GM12878 (cell line): ENCODE data around the gene ASIC5. TPM values are rescaled to one million over a fixed set of nuclear protein-coding genes. Genes with fewer than 3 reads are reported as not detected.

Experiments used
- ATAC-seq: fragments of 200-7000 bp; cut with Tn5 transposase; 3 replicates; pipeline ENCODE4 v1.9.1; 2020; ENCODE audit warnings: mild to moderate bottlenecking, moderate library complexity
- BruUV-seq: library from RNA; stranded (reverse); fragments of 400-500 nt; replicated peaks from 2 replicates; lab custom pipeline; 2021; lab: Mats Ljungman, UMichigan
- CTCF ChIA-PET: fragments of 300-600 bp; sonication (Branson Sonifier 250); formaldehyde crosslinking; extraction: SDS; loops from one replicate; lab custom pipeline; 2021; ENCODE audit warnings: inconsistent platforms; lab: Yijun Ruan, JAX
- POLR2A ChIA-PET: fragments of 350-600 bp; formaldehyde crosslinking; extraction: SDS; loops from one replicate; lab custom pipeline; 2021; ENCODE audit warnings: inconsistent platforms; lab: Charles Lee
- RAD21 ChIA-PET: fragments of 300-600 bp; sonication (Branson Sonifier 250); formaldehyde crosslinking; loops from one replicate; lab custom pipeline; 2023; ENCODE audit warnings: antibody characterized with exemption; ENCODE audit not compliant: unreplicated experiment; lab: Charles Lee
- SMC1A ChIA-PET: fragments of 300-600 bp; sonication (Branson Sonifier 250); formaldehyde crosslinking; loops from one replicate; lab custom pipeline; 2023; ENCODE audit not compliant: unreplicated experiment, uncharacterized antibody; lab: Charles Lee
- DNase-seq: peaks from one replicate; pipeline ENCODE4 v3.0.0-alpha.2; 2011; ENCODE audit warnings: low read depth, low spot score
- FAIRE-seq: peaks from 3 replicates; lab custom pipeline; 2011; peaks lifted over from hg19 to GRCh38; lab: Jason Lieb, UNC
- H2AFZ ChIP-seq: 2 replicates; pipeline ENCODE4 v1.6.0; 2011; ENCODE audit warnings: low read depth, low read length, control low read depth; ENCODE audit not compliant: control insufficient read depth
- H3K27ac ChIP-seq: 2 replicates; pipeline ENCODE4 v1.5.1; 2011; ENCODE audit warnings: control low read depth; ENCODE audit not compliant: control insufficient read depth, insufficient read depth
- H3K27me3 ChIP-seq, 2 experiments: replicated peaks in 1 of 2; 2 replicates each; pipeline versions ENCODE4 v1.6.0 to v1.6.1; 2011; ENCODE audit warnings: low read length in 1 of 2; ENCODE audit not compliant: control insufficient read depth in 2 of 2, insufficient read depth in 2 of 2
- H3K36me3 ChIP-seq, 2 experiments: 2 replicates each; pipeline ENCODE4 v1.5.1; 2011; ENCODE audit warnings: low read length in 1 of 2; ENCODE audit not compliant: control insufficient read depth in 2 of 2, insufficient read depth in 2 of 2
- H3K4me1 ChIP-seq: 2 replicates; pipeline ENCODE4 v1.6.1; 2011; ENCODE audit warnings: mild to moderate bottlenecking, low read length, moderate library complexity, mixed read lengths; ENCODE audit not compliant: control insufficient read depth, insufficient read depth
- H3K4me2 ChIP-seq: 2 replicates; pipeline ENCODE4 v1.6.0; 2011; ENCODE audit warnings: control low read depth; ENCODE audit not compliant: control insufficient read depth, insufficient read depth
- H3K4me3 ChIP-seq: fragments of 200-600 bp; sonication (generic); 2 replicates; pipeline ENCODE4 v1.5.1; 2016
- H3K79me2 ChIP-seq: 2 replicates; pipeline ENCODE4 v1.6.0; 2011; ENCODE audit warnings: low read length; ENCODE audit not compliant: control insufficient read depth, insufficient read depth
- H3K9ac ChIP-seq: 2 replicates; pipeline ENCODE4 v1.8.0; 2011; ENCODE audit warnings: low read length, control low read depth, mixed read lengths; ENCODE audit not compliant: control insufficient read depth, insufficient read depth
- H3K9me3 ChIP-seq: replicated peaks from 3 replicates; pipeline ENCODE4 v1.5.1; 2011; ENCODE audit warnings: mild to moderate bottlenecking, low read length; ENCODE audit not compliant: control insufficient read depth, insufficient read depth
- H4K20me1 ChIP-seq: 2 replicates; pipeline ENCODE4 v1.6.0; 2011; ENCODE audit not compliant: control insufficient read depth, insufficient read depth
- CEBPB ChIP-seq, 2 experiments: fragments of 150-350 bp in 1 of 2; IDR thresholded peaks; 2 replicates each; pipeline ENCODE4 v1.6.1; 2012 to 2014; ENCODE audit warnings: low read depth in 2 of 2, low read length in 2 of 2, borderline replicate concordance in 1 of 2, inconsistent platforms in 1 of 2
- CREM ChIP-seq: IDR thresholded peaks from 2 replicates; pipeline ENCODE4 v1.6.1; 2014; ENCODE audit warnings: antibody characterized with exemption, low read depth
- NFIC ChIP-seq: IDR thresholded peaks from 2 replicates; pipeline ENCODE4 v1.6.1; 2012; ENCODE audit warnings: low read depth, mild to moderate bottlenecking, inconsistent platforms, low read length, moderate library complexity
- TCF12 ChIP-seq: IDR thresholded peaks from 2 replicates; pipeline ENCODE4 v1.6.1; 2011; ENCODE audit warnings: low read depth, mild to moderate bottlenecking, low read length
- TCF7 ChIP-seq: IDR thresholded peaks from 2 replicates; pipeline ENCODE4 v1.6.1; 2014; ENCODE audit warnings: antibody characterized with exemption, borderline replicate concordance
- WGBS: methylation state at CpG from one replicate; pipeline ENCODE4 v1.1.6; 2016; ENCODE audit warnings: low lambda C conversion rate; ENCODE audit not compliant: insufficient replicate concordance, insufficient coverage; ENCODE audit errors: missing lambda C conversion rate; 5-methylcytosine and 5-hydroxymethylcytosine counted together
- in situ Hi-C: fragments of 300-500 bp; cut with MboI; formaldehyde crosslinking; loops from 9 replicates; pipeline ENCODE4 v1.14.3; 2018; ENCODE audit warnings: mixed read lengths
- intact Hi-C: fragments of 100-400 bp; cut with micrococcal nuclease; formaldehyde crosslinking; loops from one replicate; pipeline ENCODE4 v1.14.2; 2022; ENCODE audit not compliant: unreplicated experiment
- polyA plus RNA-seq, 11 experiments: library from polyadenylated mRNA; depleted of rRNA in 4 of 11; unstranded in 6 of 11; stranded (reverse) in 5 of 11; fragments of >200 nt; fragmentation: Nextera tagmentation in 4 of 11; fragmentation: Illumina TruSeq in 1 of 11; extraction: Ambion mirVana in 4 of 11; extraction: Trizol in 1 of 11; gene quantifications; 1 replicate in 1 of 11; 2 replicates in 10 of 11; pipeline versions ENCODE4 v1.2.1 to v1.2.3, GENCODE V29; 2011 to 2016; ENCODE audit warnings: inconsistent platforms in 2 of 11, missing spikeins in 2 of 11, low read depth in 1 of 11
- total RNA-seq, 4 experiments: library from RNA; depleted of rRNA in 3 of 4; stranded (reverse); fragments of >200 nt in 3 of 4; fragmentation: Illumina TruSeq in 1 of 4; extraction: Trizol in 1 of 4; gene quantifications; 2 replicates each; pipeline versions ENCODE4 v1.2.1 to v1.2.3, GENCODE V29; 2013 to 2021
- TF ChIP-seq, protein P1 (sequence below): fragments of 150-350 bp; IDR thresholded peaks from 2 replicates; pipeline ENCODE4 v1.6.1; 2016; ENCODE audit warnings: low read depth, low read length

Gene ASIC5
- total and polyA plus RNA-seq, 10 of the 15 experiments (the other 5 are each of a cell fraction or from before 2014, with no cell fraction given), result not detected

DNA sequence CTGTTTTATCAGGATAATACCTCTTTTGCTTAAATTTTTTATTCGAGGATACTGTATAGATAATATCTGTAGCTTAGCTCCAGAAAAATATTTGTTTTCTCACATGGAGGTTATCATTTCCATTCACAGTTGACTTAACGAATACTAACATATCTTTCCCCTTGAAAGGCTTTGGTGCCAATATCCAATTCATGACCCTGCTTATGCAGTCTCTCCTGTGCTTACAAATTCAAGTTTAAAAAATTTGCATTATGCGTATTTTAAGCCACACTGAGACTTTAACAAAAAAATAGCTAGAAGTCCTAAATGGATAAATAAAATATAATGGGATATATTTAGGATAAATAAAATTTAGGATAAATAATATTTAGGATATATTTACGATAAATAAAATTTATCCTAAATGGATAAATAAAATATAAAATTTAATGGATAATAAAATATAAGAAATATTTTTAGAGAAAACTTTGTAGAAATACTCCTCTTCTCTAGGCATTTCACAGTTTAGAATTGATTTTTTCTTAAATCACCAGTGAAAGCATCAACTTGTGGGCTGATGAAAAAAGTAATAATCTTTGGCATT is 84.7 kb downstream of the ASIC5 start:
- no peaks in the 10 kb centered on the region for H3K4me1 ChIP-seq
- no TSS peak for BruUV-seq
- H3K9me3 ChIP-seq, result no peaks in the 10 kb centered on the region
- H3K27me3 ChIP-seq, result no peaks in the 10 kb centered on the region
- no peak for TF ChIP-seq TCF7
- WGBS, result 40% methylated on average over 4 of the region's 4 CpGs
- no peaks in the 10 kb centered on the region for H4K20me1 ChIP-seq
- no peaks in the 10 kb centered on the region for H3K79me2 ChIP-seq
- H3K27ac ChIP-seq, result no peak overlapping the region
- no peak overlapping the region for H3K9ac ChIP-seq
- DNase-seq (no peak), ATAC-seq (no peak), FAIRE-seq (no peak)
- ChIA-PET RAD21 (interaction anchor here (0.9 to 1.2 kb wide), 5 partner anchors 8 to 120 kb away, joined by 3 to 4 read pairs (median 3); no protein-coding TSS in a partner anchor), SMC1A (interaction anchor here (1.1 to 6.5 kb wide), 10 partner anchors 9 to 340 kb away, joined by 3 to 68 read pairs (median 4); no protein-coding TSS in a partner anchor), CTCF (interaction anchor here (0.5 to 3.6 kb wide), 6 partner anchors 9 to 1261 kb away, joined by 3 to 27 read pairs (median 6); partner anchors contain the start of gene CTSO), POLR2A (no interaction called here)
- H3K36me3 ChIP-seq, result no peaks in the 10 kb centered on the region
- H3K4me3 ChIP-seq, result no peak overlapping the region
- in situ Hi-C loops (loop anchor here (25.0 kb wide), 2 partner anchors 794 to 969 kb away; no protein-coding TSS in a partner anchor), intact Hi-C loops (no loop called here)
- no peak overlapping the region for H2AFZ ChIP-seq
- H3K4me2 ChIP-seq, result no peak overlapping the region

DNA sequence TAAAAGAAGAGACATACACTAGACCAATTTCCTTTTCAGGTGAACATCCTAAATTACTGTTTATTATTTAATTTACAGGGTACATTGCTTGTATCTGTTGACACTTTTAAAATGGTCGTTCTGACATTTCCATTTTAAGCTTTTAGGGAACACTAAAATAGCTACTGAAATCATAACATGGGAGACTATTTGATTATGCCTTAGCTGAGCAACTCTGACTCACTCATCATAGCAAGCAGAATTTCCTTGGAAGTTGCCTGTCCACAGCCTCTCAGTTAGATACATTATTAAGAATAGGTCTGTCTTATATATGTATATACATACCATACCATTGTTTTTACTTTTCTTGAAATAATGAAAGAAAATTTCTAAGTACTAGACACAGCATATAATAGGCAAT is 85.3 kb downstream of the ASIC5 start:
- RAD21 ChIA-PET, result interaction anchor here (0.9 to 1.1 kb wide), 3 partner anchors 8 to 119 kb away, joined by 3 to 4 read pairs (median 3); no protein-coding TSS in a partner anchor
- no peak overlapping the region for H3K4me2 ChIP-seq
- H3K27ac ChIP-seq, result no peak overlapping the region
- WGBS, result 0% methylated on average over 1 of the region's 1 CpG
- DNase-seq (no peak), FAIRE-seq (no peak), ATAC-seq (no peak)
- H3K4me1 ChIP-seq, result no peaks in the 10 kb centered on the region
- intact Hi-C loops (no loop called here), in situ Hi-C loops (loop anchor here (25.0 kb wide), 2 partner anchors 793 to 968 kb away; no protein-coding TSS in a partner anchor)
- BruUV-seq, result no TSS peak
- no peaks in the 10 kb centered on the region for H3K9me3 ChIP-seq
- no peak overlapping the region for H3K4me3 ChIP-seq
- CTCF ChIA-PET, result interaction anchor here (0.8 to 3.6 kb wide), 8 partner anchors 8 to 338 kb away, joined by 3 to 27 read pairs (median 4); partner anchors contain the start of gene CTSO
- SMC1A ChIA-PET, result interaction anchor here (0.7 to 6.5 kb wide), 9 partner anchors 8 to 337 kb away, joined by 3 to 68 read pairs (median 4); no protein-coding TSS in a partner anchor
- no peak overlapping the region for H2AFZ ChIP-seq
- H3K79me2 ChIP-seq, result no peaks in the 10 kb centered on the region
- H3K27me3 ChIP-seq, result no peaks in the 10 kb centered on the region
- no peaks in the 10 kb centered on the region for H3K36me3 ChIP-seq
- no peaks in the 10 kb centered on the region for H4K20me1 ChIP-seq
- POLR2A ChIA-PET, result no interaction called here
- no peak overlapping the region for H3K9ac ChIP-seq
- TF ChIP-seq CEBPB (IDR thresholded peaks at IDR 0.05; ENCODE audit: borderline replicate concordance in 1 of 2, low read depth in 2 of 2, low read length in 2 of 2) (no peak), NFIC (no peak), TCF12 (no peak), CREM (no peak)
- TF ChIP-seq, protein P1, sequence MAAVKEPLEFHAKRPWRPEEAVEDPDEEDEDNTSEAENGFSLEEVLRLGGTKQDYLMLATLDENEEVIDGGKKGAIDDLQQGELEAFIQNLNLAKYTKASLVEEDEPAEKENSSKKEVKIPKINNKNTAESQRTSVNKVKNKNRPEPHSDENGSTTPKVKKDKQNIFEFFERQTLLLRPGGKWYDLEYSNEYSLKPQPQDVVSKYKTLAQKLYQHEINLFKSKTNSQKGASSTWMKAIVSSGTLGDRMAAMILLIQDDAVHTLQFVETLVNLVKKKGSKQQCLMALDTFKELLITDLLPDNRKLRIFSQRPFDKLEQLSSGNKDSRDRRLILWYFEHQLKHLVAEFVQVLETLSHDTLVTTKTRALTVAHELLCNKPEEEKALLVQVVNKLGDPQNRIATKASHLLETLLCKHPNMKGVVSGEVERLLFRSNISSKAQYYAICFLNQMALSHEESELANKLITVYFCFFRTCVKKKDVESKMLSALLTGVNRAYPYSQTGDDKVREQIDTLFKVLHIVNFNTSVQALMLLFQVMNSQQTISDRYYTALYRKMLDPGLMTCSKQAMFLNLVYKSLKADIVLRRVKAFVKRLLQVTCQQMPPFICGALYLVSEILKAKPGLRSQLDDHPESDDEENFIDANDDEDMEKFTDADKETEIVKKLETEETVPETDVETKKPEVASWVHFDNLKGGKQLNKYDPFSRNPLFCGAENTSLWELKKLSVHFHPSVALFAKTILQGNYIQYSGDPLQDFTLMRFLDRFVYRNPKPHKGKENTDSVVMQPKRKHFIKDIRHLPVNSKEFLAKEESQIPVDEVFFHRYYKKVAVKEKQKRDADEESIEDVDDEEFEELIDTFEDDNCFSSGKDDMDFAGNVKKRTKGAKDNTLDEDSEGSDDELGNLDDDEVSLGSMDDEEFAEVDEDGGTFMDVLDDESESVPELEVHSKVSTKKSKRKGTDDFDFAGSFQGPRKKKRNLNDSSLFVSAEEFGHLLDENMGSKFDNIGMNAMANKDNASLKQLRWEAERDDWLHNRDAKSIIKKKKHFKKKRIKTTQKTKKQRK, result no peak
